MCF 10A (cell line): Measurements from ENCODE around the gene LTBP2. TPM values are rescaled to one million over a fixed set of nuclear protein-coding genes. Genes with fewer than 3 reads are reported as not detected.
A peak's percentile ranks its signal among the peaks of the same experiment; 100 is the strongest.

Experiments
- BruUV-seq: library from RNA; stranded (reverse); fragments of 400-500 nt; replicated peaks from 2 replicates; lab custom pipeline; 2021; lab: Mats Ljungman, UMichigan
- CTCF ChIA-PET: fragments of 300-600 bp; sonication (Branson Sonifier 250); formaldehyde crosslinking; extraction: SDS; loops from one replicate; lab custom pipeline; 2021; ENCODE audit warnings: antibody characterized with exemption, inconsistent platforms; lab: Yijun Ruan, JAX
- POLR2A ChIA-PET: fragments of 300-600, 350-650 bp; sonication (Branson Sonifier 250); formaldehyde crosslinking; extraction: SDS; loops from one replicate; lab custom pipeline; 2020; ENCODE audit warnings: antibody characterized with exemption, inconsistent platforms; lab: Yijun Ruan, JAX
- DNase-seq: peaks from one replicate; pipeline ENCODE4 v3.0.0-alpha.2; 2018; ENCODE audit not compliant: unreplicated experiment
- H3K27ac Mint-ChIP-seq: one replicate; pipeline ENCODE4 v1.8.0; 2022; ENCODE audit warnings: mild to moderate bottlenecking, low read depth, mixed read lengths; ENCODE audit not compliant: unreplicated experiment
- H3K27me3 Mint-ChIP-seq: one replicate; pipeline ENCODE4 v1.8.0; 2022; ENCODE audit warnings: mixed read lengths; ENCODE audit not compliant: insufficient read depth, unreplicated experiment
- H3K36me3 Mint-ChIP-seq: one replicate; pipeline ENCODE4 v1.8.0; 2022; ENCODE audit warnings: mild to moderate bottlenecking, moderate library complexity, mixed read lengths; ENCODE audit not compliant: insufficient read depth, unreplicated experiment
- H3K4me1 Mint-ChIP-seq: one replicate; pipeline ENCODE4 v1.8.0; 2022; ENCODE audit warnings: mixed read lengths; ENCODE audit not compliant: insufficient read depth, unreplicated experiment
- H3K4me3 Mint-ChIP-seq: one replicate; pipeline ENCODE4 v1.8.0; 2022; ENCODE audit warnings: mild to moderate bottlenecking, moderate library complexity, mixed read lengths; ENCODE audit not compliant: unreplicated experiment
- H3K9me3 Mint-ChIP-seq: one replicate; pipeline ENCODE4 v1.8.0; 2022; ENCODE audit warnings: mixed read lengths; ENCODE audit not compliant: unreplicated experiment
- CTCF ChIP-seq: fragments of 200-600 bp; IDR thresholded peaks from one replicate; pipeline ENCODE4 v1.8.0; 2022; ENCODE audit warnings: antibody characterized with exemption, mild to moderate bottlenecking; ENCODE audit not compliant: unreplicated experiment
- intact Hi-C: fragments of 100-400 bp; cut with micrococcal nuclease; formaldehyde crosslinking; loops from 2 replicates; pipeline ENCODE4 v1.14.1; 2022
- total RNA-seq: library from RNA; stranded (reverse); gene quantifications from 2 replicates; pipeline ENCODE4 v1.2.3, GENCODE V29; 2022

Gene LTBP2
- total RNA-seq, 1 experiment from 2014 or later = 16.8 TPM

GRCh38 chr14:74583689-74584434 lies 28.2 kb downstream of the LTBP2 start:
- H3K27ac Mint-ChIP-seq = no peak overlapping the region
- H3K4me3 Mint-ChIP-seq = no peak overlapping the region
- H3K36me3 Mint-ChIP-seq = no peaks in the 10 kb centered on the region
- ChIA-PET POLR2A (interaction anchor here (0.6 to 5.6 kb wide), 7 partner anchors 9 to 31 kb away, joined by 3 to 56 read pairs (median 3); no protein-coding TSS in a partner anchor), CTCF (interaction anchor here (0.6 to 2.6 kb wide), 8 partner anchors 10 to 217 kb away, joined by 3 to 19 read pairs (median 4); partner anchors contain the start of gene LTBP2)
- intact Hi-C loops = no loop called here
- H3K9me3 Mint-ChIP-seq = no peaks in the 10 kb centered on the region
- TF ChIP-seq CTCF = no peak
- peaks cover 43% of the 10 kb centered on the region for H3K4me1 Mint-ChIP-seq
- DNase-seq = peak; percentile 84
- no TSS peak for BruUV-seq
- no peaks in the 10 kb centered on the region for H3K27me3 Mint-ChIP-seq

GRCh38 chr14:74582910-74583581 lies 29.0 kb downstream of the LTBP2 start:
- ChIA-PET POLR2A (interaction anchor here (0.6 to 5.6 kb wide), 8 partner anchors 8 to 180 kb away, joined by 3 to 56 read pairs (median 4); no protein-coding TSS in a partner anchor), CTCF (interaction anchor here (0.6 to 2.6 kb wide), 3 partner anchors 10 to 217 kb away, joined by 3 to 19 read pairs (median 10); no protein-coding TSS in a partner anchor)
- Mint-ChIP-seq H3K27ac (peak overlapping the region; percentile 90), H3K36me3 (no peaks in the 10 kb centered on the region), H3K4me1 (peaks cover 43% of the 10 kb centered on the region), H3K27me3 (no peaks in the 10 kb centered on the region), H3K4me3 (peak overlapping the region; percentile 14), H3K9me3 (no peaks in the 10 kb centered on the region)
- DNase-seq = peak; percentile 74
- no TSS peak for BruUV-seq
- no peak for TF ChIP-seq CTCF
- intact Hi-C loops = no loop called here

- no peak for TF ChIP-seq CTCF
- intact Hi-C loops = no loop called here
- H3K27me3 Mint-ChIP-seq = no peaks in the 10 kb centered on the region
- no peak for DNase-seq
- H3K27ac Mint-ChIP-seq = peak overlapping the region; percentile 88
- ChIA-PET POLR2A (interaction anchor here (1.1 to 5.6 kb wide), 4 partner anchors 8 to 183 kb away, joined by 3 to 56 read pairs (median 10); partner anchors contain the start of gene YLPM1), CTCF (interaction anchor here (0.9 to 1.3 kb wide), 3 partner anchors 8 to 77 kb away, joined by 4 to 9 read pairs (median 5); partner anchors contain the start of gene LTBP2)
- H3K9me3 Mint-ChIP-seq = no peaks in the 10 kb centered on the region
- H3K4me3 Mint-ChIP-seq = peak overlapping the region; percentile 19
- BruUV-seq = no TSS peak
- H3K4me1 Mint-ChIP-seq = peaks cover 53% of the 10 kb centered on the region
- H3K36me3 Mint-ChIP-seq = no peaks in the 10 kb centered on the region
Measured at GRCh38 chr14:74580275-74580672, 31.8 kb downstream of the LTBP2 start.
